DMS79 (cell line): ENCODE data around the gene CNRIP1.

Experiments
- DNase-seq: peaks from one replicate; lab custom pipeline; 2025; lab: John Stamatoyannopoulos, UW

CNRIP1 gene

DNA sequence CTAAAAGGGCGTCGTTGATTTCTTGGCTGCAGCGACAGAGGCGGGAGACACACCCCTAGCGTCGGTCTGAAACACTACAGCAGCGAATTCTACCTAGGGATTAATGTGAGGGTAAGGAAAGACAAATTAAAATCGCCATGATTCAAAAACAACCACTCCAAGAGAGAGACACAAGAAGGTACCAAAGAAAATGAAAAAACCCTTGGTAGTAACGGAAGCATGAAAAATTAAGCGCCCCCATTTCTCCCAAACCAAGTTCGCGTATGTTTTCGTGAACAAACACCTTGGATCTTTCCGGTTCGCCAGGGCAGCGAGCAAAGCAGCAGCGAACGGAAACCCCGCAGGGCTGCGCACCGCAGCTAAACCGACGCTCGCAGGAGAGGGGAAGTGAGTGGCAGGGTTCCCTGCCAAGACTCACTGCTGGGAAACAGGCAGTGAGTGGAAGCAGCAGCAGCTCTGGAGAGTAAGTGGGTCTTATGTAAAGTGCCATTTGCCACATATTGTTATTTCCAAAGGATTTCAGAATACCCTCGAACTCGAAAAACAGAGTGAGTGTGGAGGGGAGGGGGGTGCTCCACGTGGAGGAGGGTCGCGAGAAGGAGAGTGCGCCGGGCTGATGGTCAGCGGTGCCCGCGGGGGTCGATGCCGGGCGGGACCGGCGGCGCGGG is 68.4 kb downstream of the CNRIP1 start:
- DNase-seq: no peak

DNA sequence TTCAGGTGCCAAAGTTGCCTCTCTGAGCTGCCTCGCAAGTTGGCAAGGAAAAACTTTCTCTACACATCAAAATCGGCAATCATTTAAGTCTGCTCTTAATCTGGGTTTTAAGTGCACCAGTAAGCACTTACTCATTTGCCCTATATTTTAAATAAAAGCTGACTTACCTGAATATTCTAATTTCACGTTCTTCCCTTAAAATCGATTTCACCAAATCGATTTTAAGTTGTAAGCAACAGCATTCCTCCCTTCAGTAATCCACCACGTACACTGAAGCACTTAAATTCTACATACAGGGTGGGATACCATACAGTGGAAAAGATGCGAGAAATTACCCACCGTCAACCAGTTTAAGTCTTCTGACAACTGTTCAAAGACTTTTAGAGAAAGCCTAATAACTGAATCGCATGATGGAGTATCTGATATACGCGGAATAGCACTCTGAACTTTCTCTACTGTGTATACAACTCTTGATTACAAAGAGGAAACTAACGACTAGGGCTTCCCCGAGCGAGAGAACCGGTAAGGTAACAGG is 69.0 kb downstream of the CNRIP1 start:
- DNase-seq: peak; percentile 73

DNA sequence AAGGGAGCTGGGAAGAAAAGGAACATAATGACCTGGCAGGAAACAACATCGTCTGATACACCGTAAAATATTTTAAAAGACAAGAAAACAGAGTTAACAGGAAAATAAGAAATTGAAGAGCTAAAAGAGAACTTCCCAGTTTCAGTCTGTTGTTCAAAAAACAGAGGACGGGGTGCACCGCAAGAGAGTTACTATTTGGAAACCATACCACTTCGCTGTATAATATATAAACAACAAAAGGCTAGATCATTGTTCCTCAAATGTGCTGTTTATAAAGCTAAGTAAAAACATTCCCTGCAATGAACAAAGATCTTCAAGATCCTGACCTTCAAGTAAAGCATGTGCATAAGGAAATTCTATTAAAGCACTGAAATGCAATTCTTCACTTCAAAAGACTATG is 69.6 kb downstream of the CNRIP1 start:
- no peak for DNase-seq

DNA sequence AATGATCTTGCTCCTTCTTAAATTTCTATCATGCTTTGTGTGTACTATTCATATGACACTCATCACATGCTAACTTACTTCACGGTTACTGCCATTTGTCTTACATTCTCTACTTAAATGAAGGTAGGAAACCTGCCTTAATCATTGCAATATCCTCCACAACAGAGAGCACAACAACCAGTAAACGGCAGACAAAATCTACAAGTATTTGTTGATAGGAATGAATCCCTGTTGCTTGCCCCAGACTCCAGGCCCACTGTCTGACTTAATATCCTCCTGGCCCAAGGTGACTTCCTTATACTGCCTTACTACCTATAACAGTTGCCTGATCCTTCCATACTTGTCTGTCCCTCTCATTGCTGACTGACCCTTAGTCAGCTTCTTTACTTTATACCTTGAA is 70.9 kb downstream of the CNRIP1 start:
- DNase-seq: no peak

DNA sequence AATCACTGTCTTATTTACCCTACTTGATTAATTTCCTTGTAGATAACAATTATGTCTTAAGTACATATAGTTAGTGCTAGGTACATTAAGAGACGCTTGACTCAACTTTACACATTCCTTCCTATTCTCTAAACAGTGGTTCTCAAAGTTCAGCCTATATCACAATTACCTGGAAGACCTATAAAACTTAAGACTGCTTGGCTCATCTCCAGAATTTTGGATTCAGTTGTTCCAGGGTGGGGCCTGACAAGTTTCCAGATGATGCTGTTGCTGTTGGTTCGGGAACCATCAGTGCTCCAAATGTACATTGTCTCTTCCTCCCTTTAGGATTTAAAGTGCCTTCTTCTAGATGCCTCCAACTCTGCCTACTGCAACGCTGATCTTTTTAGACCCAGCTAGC is 71.4 kb downstream of the CNRIP1 start:
- DNase-seq: no peak

DNA sequence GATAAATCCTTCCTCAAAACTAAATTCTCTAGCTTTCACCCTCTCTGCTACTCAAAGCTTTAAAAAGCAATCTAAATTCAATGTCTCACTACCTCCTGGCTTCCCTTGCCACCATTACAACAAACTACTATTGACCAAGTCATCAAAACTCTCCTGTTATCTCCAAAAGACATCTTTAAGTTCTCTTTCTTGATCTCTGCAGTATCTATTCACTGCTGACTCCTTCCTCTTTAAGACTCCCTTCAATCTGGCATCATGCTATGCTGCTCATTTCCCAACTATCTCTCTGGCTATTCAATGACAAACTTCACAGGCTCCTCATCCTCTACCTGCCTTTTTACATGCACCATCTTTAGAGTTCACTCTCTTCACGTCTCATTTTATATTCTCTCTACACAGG is 73.4 kb downstream of the CNRIP1 start:
- no peak for DNase-seq

DNA sequence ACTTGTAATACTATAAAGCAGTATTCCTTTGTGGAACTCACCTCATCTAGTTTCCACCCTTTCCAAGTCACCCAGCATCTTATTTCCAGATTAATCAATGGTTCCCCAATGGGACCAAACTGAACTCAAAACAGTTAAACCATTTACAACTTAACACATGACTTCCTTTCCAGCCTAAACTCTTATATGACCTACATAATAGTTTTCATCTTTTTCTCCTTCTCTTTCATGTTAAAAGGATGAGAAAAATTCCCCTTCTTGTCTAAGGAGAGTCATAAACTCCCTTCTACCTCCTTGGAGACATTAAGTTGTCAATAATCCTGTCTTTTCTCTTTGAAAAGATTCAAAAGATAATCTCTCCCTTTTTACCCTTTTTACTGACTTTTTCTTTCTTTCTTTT is 74.1 kb downstream of the CNRIP1 start:
- no peak for DNase-seq

DNA sequence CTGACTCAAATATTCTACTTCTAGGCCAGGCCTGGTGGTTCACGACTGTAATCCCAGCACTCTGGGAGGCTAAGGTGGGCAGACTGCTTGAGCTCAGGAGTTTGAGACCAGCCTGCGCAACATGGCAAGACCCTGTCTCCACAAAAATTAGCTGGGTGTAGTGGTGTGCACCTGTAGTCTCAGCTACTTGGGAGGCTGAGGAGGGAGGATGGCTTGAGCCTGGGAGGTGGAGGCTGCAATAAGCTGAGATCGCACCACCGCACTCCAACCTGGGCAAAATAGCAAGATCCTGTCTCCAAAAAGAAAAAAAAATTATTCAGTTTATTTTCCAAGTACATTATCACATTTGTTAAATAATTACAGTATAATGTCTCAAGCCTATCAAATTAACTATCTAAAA is 74.7 kb downstream of the CNRIP1 start:
- no peak for DNase-seq

DNA sequence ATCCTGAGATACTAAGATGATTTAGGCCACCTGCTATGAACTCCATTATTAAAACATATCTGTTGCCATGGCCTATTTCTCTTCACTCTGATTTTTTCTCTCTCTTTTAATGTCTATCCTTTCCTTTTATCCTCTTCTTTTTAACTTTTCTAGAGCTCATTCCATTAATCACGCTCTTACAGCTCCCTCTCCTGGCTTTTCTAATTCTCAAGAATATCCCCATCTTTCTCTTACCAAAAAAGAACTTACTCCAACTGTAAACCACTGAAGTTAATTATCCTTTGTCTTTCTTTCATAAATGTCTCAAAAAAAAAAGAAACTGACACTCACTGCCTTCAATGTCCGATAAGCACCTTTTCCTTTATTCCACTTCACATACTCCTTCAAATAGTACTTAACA is 75.3 kb downstream of the CNRIP1 start:
- DNase-seq: no peak
